SU-DHL-6 (cell line): ENCODE results near the gene THSD7B.
"Not testable (repeated sequence)": the region's sequence is repeated elsewhere in the genome, so short reads cannot be mapped to it uniquely, and the experiment has no call there.

ENCODE experiments used
- H2AFZ ChIP-seq: fragments of 200-600 bp; sonication (generic); 2 replicates; pipeline ENCODE4 v1.6.1; 2014; ENCODE audit warnings: low read depth, mild to moderate bottlenecking, moderate library complexity, mixed read lengths, antibody characterized with exemption, low read length; ENCODE audit not compliant: severe bottlenecking
- H3F3A ChIP-seq: fragments of 200-600 bp; shearing (Covaris generic); 2 replicates; pipeline ENCODE4 v1.6.0; 2016; ENCODE audit warnings: antibody characterized with exemption, mild to moderate bottlenecking; ENCODE audit not compliant: insufficient read depth
- H3K27ac ChIP-seq: fragments of 200-600 bp; sonication (generic); 2 replicates; pipeline ENCODE4 v1.5.1; 2016; ENCODE audit warnings: low read depth, mild to moderate bottlenecking, low read length, moderate library complexity, mixed read lengths
- H3K27me3 ChIP-seq: fragments of 200-600 bp; sonication (generic), shearing (Covaris generic); 2 replicates; pipeline ENCODE4 v1.6.0; 2014; ENCODE audit warnings: mild to moderate bottlenecking, low read length
- H3K36me3 ChIP-seq: fragments of 200-600 bp; sonication (generic); 2 replicates; pipeline ENCODE4 v1.6.1; 2014; ENCODE audit warnings: mild to moderate bottlenecking, low read length, mixed read lengths
- H3K4me2 ChIP-seq: fragments of 300-600, 200-600 bp; shearing (Covaris generic), sonication (generic); 2 replicates; pipeline ENCODE4 v1.6.0; 2014; ENCODE audit warnings: low read length, low read depth, mild to moderate bottlenecking; ENCODE audit not compliant: poor library complexity, severe bottlenecking
- H3K4me3 ChIP-seq: fragments of 200-600 bp; sonication (generic); 2 replicates; pipeline ENCODE4 v1.5.1; 2014; ENCODE audit warnings: antibody characterized with exemption, low read length, mild to moderate bottlenecking, mixed read lengths; ENCODE audit not compliant: insufficient read depth, poor library complexity, severe bottlenecking
- H3K79me2 ChIP-seq: fragments of 200-600 bp; sonication (generic); 2 replicates; pipeline ENCODE4 v1.6.1; 2014; ENCODE audit warnings: mild to moderate bottlenecking, low read length, moderate library complexity; ENCODE audit not compliant: insufficient read depth
- H3K9ac ChIP-seq: fragments of 200-600 bp; sonication (generic); 2 replicates; pipeline ENCODE4 v1.7.0; 2014; ENCODE audit warnings: mild to moderate bottlenecking, low read length
- H3K9me2 ChIP-seq: fragments of 200-600 bp; sonication (generic); replicated peaks from 2 replicates; pipeline ENCODE4 v1.6.1; 2014; ENCODE audit warnings: low read length; ENCODE audit not compliant: insufficient read depth
- H3K9me3 ChIP-seq: fragments of 200-600 bp; sonication (generic); 2 replicates; pipeline ENCODE4 v1.6.1; 2014; ENCODE audit warnings: low read length, mixed read lengths; ENCODE audit not compliant: insufficient read depth
- H4K20me1 ChIP-seq: fragments of 200-600 bp; sonication (generic); 2 replicates; pipeline ENCODE4 v1.6.1; 2014; ENCODE audit warnings: low read depth, mild to moderate bottlenecking, antibody characterized with exemption, low read length, moderate library complexity, mixed read lengths
- EZH2phosphoT487 ChIP-seq: fragments of 200-600 bp; sonication (generic), shearing (Covaris generic); conservative IDR thresholded peaks from 2 replicates; pipeline ENCODE4 v1.6.1; 2018; ENCODE audit warnings: mild to moderate bottlenecking, antibody characterized with exemption, low read length, moderate library complexity, mixed read lengths
- TF ChIP-seq, protein P1 (sequence below): fragments of 200-600 bp; sonication (generic); IDR thresholded peaks from one replicate; pipeline ENCODE4 v1.5.1; 2017; ENCODE audit warnings: antibody characterized with exemption, mild to moderate bottlenecking, low read length, moderate library complexity; ENCODE audit not compliant: insufficient read depth, poor library complexity, severe bottlenecking

Gene THSD7B

DNA sequence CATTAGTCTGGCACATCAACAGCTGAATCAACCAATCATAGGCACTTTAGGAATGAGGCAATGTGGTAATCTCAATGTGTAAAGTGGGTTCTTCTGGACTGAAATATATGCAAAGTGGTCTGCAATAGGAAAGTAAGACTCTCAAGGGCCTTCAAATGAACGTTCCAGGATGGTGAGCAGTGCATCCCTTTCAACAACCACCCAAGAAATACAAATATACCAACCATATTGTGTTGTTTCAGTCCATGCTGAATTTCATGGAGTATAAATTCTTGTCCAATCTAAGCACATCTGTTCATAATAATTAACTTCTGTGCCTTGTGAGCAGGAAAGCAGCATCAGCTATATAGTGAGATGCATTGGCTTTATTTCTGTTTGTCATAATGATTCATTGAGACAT is 556.2 kb downstream of the THSD7B start:
- Histone ChIP-seq H3K79me2 (no peaks in the 10 kb centered on the region), H3K9me3 (no peaks in the 10 kb centered on the region), H3K27ac (no peak overlapping the region), H3K27me3 (no peaks in the 10 kb centered on the region), H3K4me2 (no peak overlapping the region), H3K9ac (no peak overlapping the region), H2AFZ (no peak overlapping the region), H3K4me3 (no peak overlapping the region), H3K36me3 (no peaks in the 10 kb centered on the region), H3F3A (no peaks in the 10 kb centered on the region), H4K20me1 (no peaks in the 10 kb centered on the region), H3K9me2 (no peaks in the 10 kb centered on the region)
- TF ChIP-seq EZH2phosphoT487, result no peak

DNA sequence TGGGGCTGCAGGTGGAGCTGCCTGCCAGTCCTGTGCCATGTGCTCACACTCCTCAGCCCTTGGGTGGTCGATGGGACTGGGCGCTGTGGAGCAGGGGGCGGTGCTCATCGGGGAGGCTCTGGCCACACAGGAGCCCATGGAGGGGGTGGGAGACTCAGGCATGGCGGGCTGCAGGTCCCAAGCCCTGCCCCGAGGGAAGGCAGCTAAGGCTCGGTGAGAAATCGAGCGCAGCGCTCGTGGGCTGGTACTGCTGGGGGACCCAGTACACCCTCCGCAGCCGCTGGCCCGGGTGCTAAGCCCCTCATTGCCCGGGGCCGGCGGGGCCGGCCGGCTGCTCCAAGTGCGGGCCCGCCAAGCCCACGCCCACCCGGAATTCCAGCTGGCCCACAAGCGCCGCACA is 566.2 kb downstream of the THSD7B start:
- H3K4me2 ChIP-seq, H3K9ac ChIP-seq, H3K27ac ChIP-seq, H4K20me1 ChIP-seq, H3K27me3 ChIP-seq, H2AFZ ChIP-seq, H3F3A ChIP-seq, H3K4me3 ChIP-seq, H3K9me2 ChIP-seq, H3K79me2 ChIP-seq, H3K36me3 ChIP-seq, H3K9me3 ChIP-seq: not testable (repeated sequence)

DNA sequence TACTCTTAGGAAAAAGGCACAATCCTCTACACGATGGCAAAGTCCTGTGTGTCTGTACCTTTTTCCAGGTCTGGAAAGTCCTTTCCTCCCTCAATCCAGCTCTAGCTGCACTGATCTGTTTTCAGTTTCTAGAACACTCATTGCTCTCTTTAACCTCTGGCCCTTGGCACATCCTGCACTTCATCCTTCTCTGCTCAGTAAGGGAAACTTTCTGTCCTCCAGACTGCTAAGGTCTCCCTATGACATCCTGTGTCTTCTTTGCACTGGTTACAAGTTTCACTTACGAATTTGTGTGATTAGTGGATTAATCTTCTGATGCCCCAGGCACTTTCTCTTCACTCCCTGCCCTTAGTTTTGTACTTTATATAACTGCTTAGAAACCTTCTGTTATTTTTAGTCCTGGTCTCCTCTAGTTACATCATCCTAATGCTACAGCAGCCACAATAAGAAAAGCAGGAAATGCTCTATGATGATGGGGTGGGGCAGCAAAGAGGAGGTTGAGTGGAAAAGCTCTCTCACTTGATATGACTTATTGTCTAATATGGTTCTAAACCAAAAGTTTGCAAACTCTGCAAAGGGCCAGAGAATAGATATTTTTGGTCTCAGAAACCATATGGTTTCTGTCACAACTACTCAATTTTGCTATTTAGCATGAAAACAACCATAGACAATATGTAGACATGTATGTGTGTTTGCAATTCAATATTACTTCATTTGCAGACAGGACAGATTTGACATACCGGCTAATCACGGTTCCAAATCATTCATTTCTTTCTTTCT is 568.2 kb downstream of the THSD7B start:
- H2AFZ ChIP-seq, result no peak overlapping the region
- H3K4me3 ChIP-seq, result no peak overlapping the region
- H3K9ac ChIP-seq, result no peak overlapping the region
- H3F3A ChIP-seq, result no peaks in the 10 kb centered on the region
- no peaks in the 10 kb centered on the region for H4K20me1 ChIP-seq
- TF ChIP-seq, protein P1, sequence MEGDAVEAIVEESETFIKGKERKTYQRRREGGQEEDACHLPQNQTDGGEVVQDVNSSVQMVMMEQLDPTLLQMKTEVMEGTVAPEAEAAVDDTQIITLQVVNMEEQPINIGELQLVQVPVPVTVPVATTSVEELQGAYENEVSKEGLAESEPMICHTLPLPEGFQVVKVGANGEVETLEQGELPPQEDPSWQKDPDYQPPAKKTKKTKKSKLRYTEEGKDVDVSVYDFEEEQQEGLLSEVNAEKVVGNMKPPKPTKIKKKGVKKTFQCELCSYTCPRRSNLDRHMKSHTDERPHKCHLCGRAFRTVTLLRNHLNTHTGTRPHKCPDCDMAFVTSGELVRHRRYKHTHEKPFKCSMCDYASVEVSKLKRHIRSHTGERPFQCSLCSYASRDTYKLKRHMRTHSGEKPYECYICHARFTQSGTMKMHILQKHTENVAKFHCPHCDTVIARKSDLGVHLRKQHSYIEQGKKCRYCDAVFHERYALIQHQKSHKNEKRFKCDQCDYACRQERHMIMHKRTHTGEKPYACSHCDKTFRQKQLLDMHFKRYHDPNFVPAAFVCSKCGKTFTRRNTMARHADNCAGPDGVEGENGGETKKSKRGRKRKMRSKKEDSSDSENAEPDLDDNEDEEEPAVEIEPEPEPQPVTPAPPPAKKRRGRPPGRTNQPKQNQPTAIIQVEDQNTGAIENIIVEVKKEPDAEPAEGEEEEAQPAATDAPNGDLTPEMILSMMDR, result no peak
- TF ChIP-seq EZH2phosphoT487, result no peak
- no peaks in the 10 kb centered on the region for H3K36me3 ChIP-seq
- no peaks in the 10 kb centered on the region for H3K27me3 ChIP-seq
- no peaks in the 10 kb centered on the region for H3K9me2 ChIP-seq
- H3K4me2 ChIP-seq, result no peak overlapping the region
- no peak overlapping the region for H3K27ac ChIP-seq
- no peaks in the 10 kb centered on the region for H3K9me3 ChIP-seq
- H3K79me2 ChIP-seq, result no peaks in the 10 kb centered on the region

DNA sequence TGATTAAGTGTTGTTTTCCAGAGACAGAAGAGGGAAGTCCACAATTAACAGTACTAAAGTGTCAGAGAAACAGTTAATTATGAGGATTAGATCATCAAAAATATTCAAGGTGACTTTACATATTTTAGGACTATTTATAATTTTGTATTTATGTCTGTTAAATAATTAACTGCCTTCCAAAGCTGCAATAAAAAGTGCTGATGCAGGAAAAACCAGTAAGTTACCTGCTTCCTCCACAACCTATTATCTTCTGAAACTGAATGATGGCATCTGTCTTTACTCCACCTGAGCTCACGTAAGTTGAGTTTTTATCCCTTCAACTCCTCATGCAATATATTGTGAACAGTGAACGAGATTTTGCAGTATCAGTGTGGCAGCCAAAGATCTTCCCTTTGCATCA is 570.7 kb downstream of the THSD7B start:
- Histone ChIP-seq H3K9me3 (no peaks in the 10 kb centered on the region), H3K9ac (no peak overlapping the region), H4K20me1 (no peaks in the 10 kb centered on the region), H2AFZ (no peak overlapping the region), H3K4me2 (no peak overlapping the region), H3K36me3 (no peaks in the 10 kb centered on the region), H3K4me3 (no peak overlapping the region), H3K9me2 (no peaks in the 10 kb centered on the region), H3K79me2 (no peaks in the 10 kb centered on the region), H3K27ac (no peak overlapping the region), H3K27me3 (no peaks in the 10 kb centered on the region), H3F3A (no peaks in the 10 kb centered on the region)
- TF ChIP-seq, protein P1, result no peak
